Peyer's patch (tissue), 4 donors: ENCODE data around the gene ACBD6. TPM values are rescaled to one million over a fixed set of nuclear protein-coding genes. Genes with fewer than 3 reads are reported as not detected.

Source experiments
- DNase-seq, 3 donors: peaks; one replicate each; pipeline ENCODE4 v3.0.0-alpha.2; 2017 to 2019
- H3K27ac ChIP-seq, 4 donors: fragments of 200-600 bp; sonication (generic); one replicate each; pipeline ENCODE4 v1.5.1; 2016 to 2019
- H3K27me3 ChIP-seq, 2 donors: fragments of 200-600 bp; sonication (generic); one replicate each; pipeline ENCODE4 v1.5.1; 2019
- H3K36me3 ChIP-seq, 3 donors: fragments of 200-600 bp; sonication (generic); one replicate each; pipeline ENCODE4 v1.5.1; 2016 to 2019
- H3K4me1 ChIP-seq, 4 donors: fragments of 200-600 bp; sonication (generic); one replicate each; pipeline ENCODE4 v1.5.1; 2016 to 2019
- H3K4me3 ChIP-seq, 4 donors: fragments of 200-600 bp; sonication (generic); 1 replicate in 3 of 4; 2 replicates in 1 of 4; pipeline ENCODE4 v1.5.1; 2016 to 2019; ENCODE audit warnings: mild to moderate bottlenecking in 1 of 4
- H3K9me3 ChIP-seq, 4 donors: fragments of 200-600 bp; sonication (generic); one replicate each; pipeline ENCODE4 v1.5.1; 2016 to 2019; ENCODE audit warnings: mild to moderate bottlenecking in 1 of 4
- POLR2A ChIP-seq, 2 donors: fragments of 450-650 bp; IDR thresholded peaks; one replicate each; pipeline ENCODE4 v1.5.1; 2017; ENCODE audit warnings: antibody characterized with exemption in 2 of 2, mild to moderate bottlenecking in 2 of 2, moderate library complexity in 2 of 2
- total RNA-seq, 4 donors: library from RNA; depleted of rRNA; stranded (reverse); fragments of >200 nt; gene quantifications; one replicate each; pipeline ENCODE4 v1.1.0, GENCODE V29; 2016
- TF ChIP-seq, protein P1 (sequence below), 6 experiments: fragments of 450-650 bp in 4 of 6; fragments of 200-600 bp in 2 of 6; sonication (generic) in 1 of 6; IDR thresholded peaks; one replicate each; pipeline ENCODE4 v1.5.1; 2017 to 2019; ENCODE audit warnings: antibody characterized with exemption in 6 of 6, mild to moderate bottlenecking in 3 of 6, moderate library complexity in 1 of 6

ACBD6 gene
- total RNA-seq, 4 donors from 2014 or later = 32.2 to 56.1 (median 32.7) TPM

DNA sequence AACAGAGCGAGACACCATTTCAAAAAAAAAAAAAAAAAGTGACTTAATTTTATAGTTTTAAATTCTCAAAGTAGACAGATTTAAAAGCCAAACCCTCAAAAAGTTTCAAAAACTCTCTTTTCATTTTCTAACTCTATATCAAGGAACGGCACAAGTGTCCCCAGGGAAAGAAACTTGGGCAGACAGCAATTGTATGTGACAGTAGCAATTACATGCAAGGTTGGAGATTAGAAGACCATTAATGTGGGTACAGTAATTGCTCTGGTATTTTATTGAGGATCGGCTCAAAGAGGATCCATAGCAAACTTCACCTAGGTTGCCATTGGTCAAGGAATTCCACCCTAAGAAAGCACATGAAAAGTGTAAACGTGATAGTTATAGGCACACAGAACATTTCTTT, 46.2 kb downstream of the ACBD6 start:
- Histone ChIP-seq H3K4me3 (no peak overlapping the region), H3K27ac (no peak overlapping the region), H3K9me3 (peaks cover 0 to 4% (median 0%) of the 10 kb centered on the region in 4 donors), H3K27me3 (no peaks in the 10 kb centered on the region), H3K4me1 (no peaks in the 10 kb centered on the region), H3K36me3 (no peaks in the 10 kb centered on the region)
- no peak for TF ChIP-seq POLR2A (IDR thresholded peaks at IDR 0.05)
- TF ChIP-seq, protein P1, sequence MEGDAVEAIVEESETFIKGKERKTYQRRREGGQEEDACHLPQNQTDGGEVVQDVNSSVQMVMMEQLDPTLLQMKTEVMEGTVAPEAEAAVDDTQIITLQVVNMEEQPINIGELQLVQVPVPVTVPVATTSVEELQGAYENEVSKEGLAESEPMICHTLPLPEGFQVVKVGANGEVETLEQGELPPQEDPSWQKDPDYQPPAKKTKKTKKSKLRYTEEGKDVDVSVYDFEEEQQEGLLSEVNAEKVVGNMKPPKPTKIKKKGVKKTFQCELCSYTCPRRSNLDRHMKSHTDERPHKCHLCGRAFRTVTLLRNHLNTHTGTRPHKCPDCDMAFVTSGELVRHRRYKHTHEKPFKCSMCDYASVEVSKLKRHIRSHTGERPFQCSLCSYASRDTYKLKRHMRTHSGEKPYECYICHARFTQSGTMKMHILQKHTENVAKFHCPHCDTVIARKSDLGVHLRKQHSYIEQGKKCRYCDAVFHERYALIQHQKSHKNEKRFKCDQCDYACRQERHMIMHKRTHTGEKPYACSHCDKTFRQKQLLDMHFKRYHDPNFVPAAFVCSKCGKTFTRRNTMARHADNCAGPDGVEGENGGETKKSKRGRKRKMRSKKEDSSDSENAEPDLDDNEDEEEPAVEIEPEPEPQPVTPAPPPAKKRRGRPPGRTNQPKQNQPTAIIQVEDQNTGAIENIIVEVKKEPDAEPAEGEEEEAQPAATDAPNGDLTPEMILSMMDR (IDR thresholded peaks at IDR 0.05) = no peak
- no peak for DNase-seq

DNA sequence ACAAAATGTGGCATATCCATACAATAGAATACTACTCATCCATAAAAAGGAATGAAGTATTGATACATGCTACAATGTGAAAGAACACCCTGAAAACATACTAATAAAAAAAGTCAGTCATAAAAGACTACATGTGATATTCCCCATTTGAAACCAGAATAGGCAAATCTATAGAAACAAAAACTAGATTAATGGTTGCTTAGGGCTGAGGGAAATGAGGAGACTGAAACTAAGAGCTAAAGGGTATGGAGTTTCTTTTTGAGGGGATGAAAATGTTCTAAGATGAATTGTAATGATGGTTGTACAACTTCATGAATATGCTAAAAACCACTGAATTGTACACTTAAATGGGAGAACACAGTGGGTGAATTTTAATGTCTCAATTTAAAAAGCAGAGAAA, 50.9 kb downstream of the ACBD6 start:
- H3K4me3 ChIP-seq = no peak overlapping the region
- DNase-seq = no peak
- TF ChIP-seq, protein P1 (IDR thresholded peaks at IDR 0.05) = no peak
- no peak for TF ChIP-seq POLR2A (IDR thresholded peaks at IDR 0.05)
- no peaks in the 10 kb centered on the region for H3K27me3 ChIP-seq
- no peaks in the 10 kb centered on the region for H3K4me1 ChIP-seq
- H3K27ac ChIP-seq = no peak overlapping the region
- no peaks in the 10 kb centered on the region for H3K36me3 ChIP-seq
- H3K9me3 ChIP-seq = peaks cover 0 to 4% (median 0%) of the 10 kb centered on the region in 4 donors

DNA sequence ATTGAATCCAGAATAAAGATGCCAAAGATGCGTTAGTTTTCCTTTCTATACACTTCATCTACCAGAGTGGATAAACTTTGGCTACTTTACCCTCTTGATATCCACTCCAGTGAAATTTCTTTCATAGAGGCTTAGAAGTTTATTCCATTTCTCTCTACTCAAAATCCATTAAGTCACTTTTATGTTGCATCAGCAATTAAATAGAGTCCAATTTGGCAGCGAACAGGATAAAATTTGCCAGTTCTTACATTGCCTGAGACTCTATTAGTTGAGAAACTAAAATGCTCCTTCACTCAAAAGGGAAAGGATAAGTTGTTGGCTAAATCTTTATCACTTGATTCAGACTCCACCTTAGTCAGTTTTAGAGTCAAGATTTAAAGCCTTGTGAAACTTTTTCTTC, 57.9 kb downstream of the ACBD6 start:
- DNase-seq = no peak
- no peak overlapping the region for H3K27ac ChIP-seq
- no peak for TF ChIP-seq POLR2A (IDR thresholded peaks at IDR 0.05)
- TF ChIP-seq, protein P1 (IDR thresholded peaks at IDR 0.05) = no peak

DNA sequence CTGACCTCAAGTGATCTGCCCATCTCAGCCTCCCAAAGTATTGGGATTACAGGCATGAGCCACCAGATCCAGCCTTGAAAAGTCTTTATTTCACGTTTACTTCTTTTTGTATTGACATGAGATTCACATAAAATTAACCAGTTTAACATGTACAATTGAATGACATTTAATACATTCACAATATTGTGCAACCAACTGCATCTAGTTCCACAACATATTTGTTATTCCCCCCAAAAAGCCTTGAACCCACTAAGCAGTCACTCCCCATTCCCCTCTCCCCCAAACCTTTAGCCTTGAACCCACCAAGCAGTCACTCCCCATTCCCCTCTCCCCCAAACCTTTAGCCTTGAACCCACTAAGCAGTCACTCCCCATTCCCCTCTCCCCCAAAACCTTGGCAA, 62.0 kb downstream of the ACBD6 start:
- no peaks in the 10 kb centered on the region for H3K27me3 ChIP-seq
- no peak overlapping the region for H3K27ac ChIP-seq
- TF ChIP-seq, protein P1 (IDR thresholded peaks at IDR 0.05) = no peak
- no peak for TF ChIP-seq POLR2A (IDR thresholded peaks at IDR 0.05)
- no peaks in the 10 kb centered on the region for H3K4me1 ChIP-seq
- H3K36me3 ChIP-seq = no peaks in the 10 kb centered on the region
- DNase-seq = no peak
- H3K4me3 ChIP-seq = no peak overlapping the region
- no peaks in the 10 kb centered on the region for H3K9me3 ChIP-seq

More for the DNA sequence above, 57.9 kb downstream of the ACBD6 start:
- no peaks in the 10 kb centered on the region for H3K9me3 ChIP-seq
- H3K4me3 ChIP-seq = no peak overlapping the region
- no peaks in the 10 kb centered on the region for H3K27me3 ChIP-seq
- H3K4me1 ChIP-seq = no peaks in the 10 kb centered on the region
- no peaks in the 10 kb centered on the region for H3K36me3 ChIP-seq

DNA sequence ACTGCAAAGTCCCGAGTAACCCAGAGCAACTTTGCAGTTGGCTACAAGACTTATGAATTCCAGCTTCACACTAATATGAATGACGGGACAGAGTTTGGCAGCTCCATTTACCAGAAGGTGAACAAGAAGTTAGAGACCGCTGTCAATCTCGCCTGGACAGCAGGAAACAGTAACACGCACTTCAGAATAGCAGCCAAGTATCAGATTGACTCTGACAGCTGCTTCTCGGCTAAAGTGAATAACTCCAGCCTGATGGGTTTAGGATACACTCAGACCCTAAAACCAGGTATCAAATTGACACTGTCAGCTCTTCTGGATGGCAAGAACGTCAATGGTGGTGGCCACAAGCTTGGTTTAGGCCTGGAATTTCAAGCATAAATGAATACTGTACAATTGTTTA, 66.8 kb downstream of the ACBD6 start:
- no peak for TF ChIP-seq POLR2A (IDR thresholded peaks at IDR 0.05)
- TF ChIP-seq, protein P1 (IDR thresholded peaks at IDR 0.05) = no peak
- H3K27ac ChIP-seq = no peak overlapping the region

DNA sequence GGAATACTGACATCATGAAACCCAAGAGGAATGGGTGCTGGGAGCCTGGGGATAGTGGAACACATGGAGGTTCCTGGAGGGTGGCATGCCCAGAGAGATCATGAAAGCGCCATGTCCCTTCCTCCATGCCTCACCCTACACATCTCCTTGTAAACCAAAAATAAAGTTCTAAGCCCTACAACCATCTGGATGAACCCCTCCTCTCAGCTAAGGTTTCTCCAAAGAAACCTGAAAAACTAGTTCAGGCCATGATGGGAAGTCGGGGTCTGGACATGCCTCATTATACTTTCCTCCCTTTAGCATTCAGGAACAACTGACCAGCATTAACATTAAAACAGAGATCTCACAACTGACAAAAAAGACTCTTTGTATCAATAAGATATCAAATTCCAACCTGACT, 68.5 kb downstream of the ACBD6 start:
- Histone ChIP-seq H3K36me3 (no peaks in the 10 kb centered on the region), H3K9me3 (peaks cover 0 to 4% (median 0%) of the 10 kb centered on the region in 4 donors), H3K27ac (no peak overlapping the region), H3K27me3 (no peaks in the 10 kb centered on the region), H3K4me1 (no peaks in the 10 kb centered on the region), H3K4me3 (no peak overlapping the region)
- no peak for DNase-seq
- TF ChIP-seq, protein P1 (IDR thresholded peaks at IDR 0.05) = no peak
- no peak for TF ChIP-seq POLR2A (IDR thresholded peaks at IDR 0.05)

More for the DNA sequence above, 66.8 kb downstream of the ACBD6 start:
- Histone ChIP-seq H3K36me3 (no peaks in the 10 kb centered on the region), H3K4me1 (no peaks in the 10 kb centered on the region), H3K27me3 (no peaks in the 10 kb centered on the region), H3K9me3 (no peaks in the 10 kb centered on the region), H3K4me3 (no peak overlapping the region)
- no peak for DNase-seq
